Endothelial cell (in vitro differentiated cells): ENCODE measurements around the gene ZNF492. TPM values are rescaled to one million over a fixed set of nuclear protein-coding genes. Genes with fewer than 3 reads are reported as not detected.
"Not testable (repeated sequence)": the region's sequence is repeated elsewhere in the genome, so short reads cannot be mapped to it uniquely, and the experiment has no call there.

ENCODE experiments used
- DNase-seq: peaks from one replicate; pipeline ENCODE4 v3.0.0; 2021; ENCODE audit warnings: low spot score
- H3K27ac Mint-ChIP-seq: one replicate; pipeline ENCODE4 v1.8.0; 2021; ENCODE audit warnings: mixed read lengths, inconsistent platforms; ENCODE audit not compliant: unreplicated experiment
- H3K27me3 Mint-ChIP-seq: one replicate; pipeline ENCODE4 v1.8.0; 2021; ENCODE audit warnings: mild to moderate bottlenecking, moderate library complexity, mixed read lengths, inconsistent platforms; ENCODE audit not compliant: unreplicated experiment
- H3K36me3 Mint-ChIP-seq: one replicate; pipeline ENCODE4 v1.8.0; 2021; ENCODE audit warnings: mild to moderate bottlenecking, low read depth, mixed read lengths, inconsistent platforms; ENCODE audit not compliant: unreplicated experiment
- H3K4me1 Mint-ChIP-seq: one replicate; pipeline ENCODE4 v1.8.0; 2021; ENCODE audit warnings: mild to moderate bottlenecking, mixed read lengths, inconsistent platforms; ENCODE audit not compliant: unreplicated experiment
- H3K4me3 Mint-ChIP-seq: one replicate; pipeline ENCODE4 v1.8.0; 2021; ENCODE audit warnings: mild to moderate bottlenecking, mixed read lengths, inconsistent platforms; ENCODE audit not compliant: unreplicated experiment
- H3K9me3 Mint-ChIP-seq: one replicate; pipeline ENCODE4 v1.8.0; 2021; ENCODE audit warnings: mixed read lengths, inconsistent platforms; ENCODE audit not compliant: unreplicated experiment
- long read RNA-seq: library from polyadenylated mRNA; unstranded; transcript quantifications from one replicate; pipeline ENCODE4 v2.0.0, GENCODE V29; 2020; ENCODE audit not compliant: unreplicated experiment
- total RNA-seq: library from RNA; stranded (reverse); fragmentation: NEBNext Ultra II Directional; extraction: Animal tissue kit (Norgen Biotek cat#: 25700); gene quantifications from one replicate; pipeline ENCODE4 v1.2.1, GENCODE V29; 2021; ENCODE audit not compliant: unreplicated experiment
- TF ChIP-seq, protein P1 (sequence below): fragments of 200-600 bp; sonication (generic); IDR thresholded peaks from one replicate; pipeline ENCODE4 v1.5.0; 2021; ENCODE audit warnings: antibody characterized with exemption; ENCODE audit not compliant: unreplicated experiment

The ZNF492 gene
- total RNA-seq, result not detected
- long read RNA-seq, result 0 reads

- not testable (repeated sequence) for H3K9me3 Mint-ChIP-seq, H3K36me3 Mint-ChIP-seq, DNase-seq, H3K27ac Mint-ChIP-seq, H3K4me3 Mint-ChIP-seq, H3K27me3 Mint-ChIP-seq, H3K4me1 Mint-ChIP-seq
Measured at GRCh38 chr19:22633706-22634449, at the start of gene ZNF492. Gene ZNF492 (plus strand): TSS chr19:22634324. CDS start chr19:22653400, 19,076 bp downstream.

GRCh38 chr19:22595422-22595821, 38.7 kb upstream of the ZNF492 start:
- TF ChIP-seq, protein P1, sequence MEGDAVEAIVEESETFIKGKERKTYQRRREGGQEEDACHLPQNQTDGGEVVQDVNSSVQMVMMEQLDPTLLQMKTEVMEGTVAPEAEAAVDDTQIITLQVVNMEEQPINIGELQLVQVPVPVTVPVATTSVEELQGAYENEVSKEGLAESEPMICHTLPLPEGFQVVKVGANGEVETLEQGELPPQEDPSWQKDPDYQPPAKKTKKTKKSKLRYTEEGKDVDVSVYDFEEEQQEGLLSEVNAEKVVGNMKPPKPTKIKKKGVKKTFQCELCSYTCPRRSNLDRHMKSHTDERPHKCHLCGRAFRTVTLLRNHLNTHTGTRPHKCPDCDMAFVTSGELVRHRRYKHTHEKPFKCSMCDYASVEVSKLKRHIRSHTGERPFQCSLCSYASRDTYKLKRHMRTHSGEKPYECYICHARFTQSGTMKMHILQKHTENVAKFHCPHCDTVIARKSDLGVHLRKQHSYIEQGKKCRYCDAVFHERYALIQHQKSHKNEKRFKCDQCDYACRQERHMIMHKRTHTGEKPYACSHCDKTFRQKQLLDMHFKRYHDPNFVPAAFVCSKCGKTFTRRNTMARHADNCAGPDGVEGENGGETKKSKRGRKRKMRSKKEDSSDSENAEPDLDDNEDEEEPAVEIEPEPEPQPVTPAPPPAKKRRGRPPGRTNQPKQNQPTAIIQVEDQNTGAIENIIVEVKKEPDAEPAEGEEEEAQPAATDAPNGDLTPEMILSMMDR, result no peak
- Mint-ChIP-seq H3K9me3 (peaks cover 56% of the 10 kb centered on the region), H3K4me1 (no peaks in the 10 kb centered on the region), H3K27me3 (peaks cover 6% of the 10 kb centered on the region), H3K4me3 (no peak overlapping the region), H3K27ac (peak overlapping the region; percentile 52), H3K36me3 (peaks cover 14% of the 10 kb centered on the region)
- DNase-seq, result no peak

GRCh38 chr19:22595918-22596341, 38.2 kb upstream of the ZNF492 start:
- peaks cover 55% of the 10 kb centered on the region for H3K9me3 Mint-ChIP-seq
- H3K4me1 Mint-ChIP-seq, result no peaks in the 10 kb centered on the region
- H3K4me3 Mint-ChIP-seq, result no peak overlapping the region
- DNase-seq, result no peak
- TF ChIP-seq, protein P1, result no peak
- no peak overlapping the region for H3K27ac Mint-ChIP-seq
- peaks cover 18% of the 10 kb centered on the region for H3K36me3 Mint-ChIP-seq
- peaks cover 6% of the 10 kb centered on the region for H3K27me3 Mint-ChIP-seq

GRCh38 chr19:22600690-22601648, 33.2 kb upstream of the ZNF492 start:
- peaks cover 25% of the 10 kb centered on the region for H3K36me3 Mint-ChIP-seq
- H3K4me3 Mint-ChIP-seq, result no peak overlapping the region

More at GRCh38 chr19:22600690-22601648, 33.2 kb upstream of the ZNF492 start:
- H3K27me3 Mint-ChIP-seq, result peaks cover 22% of the 10 kb centered on the region
- DNase-seq, result no peak
- H3K4me1 Mint-ChIP-seq, result no peaks in the 10 kb centered on the region
- H3K9me3 Mint-ChIP-seq, result peaks cover 51% of the 10 kb centered on the region
- no peak overlapping the region for H3K27ac Mint-ChIP-seq
- TF ChIP-seq, protein P1, result no peak
